ENCODE measurements around the gene GPT2.
"Not testable (repeated sequence)": the region's sequence is repeated elsewhere in the genome, so short reads cannot be mapped to it uniquely, and the experiment has no call there.

Gene GPT2

GRCh38 chr16:46866286-46866685, 17.9 kb upstream of the GPT2 start:
- DNase-seq = no peak

DNA sequence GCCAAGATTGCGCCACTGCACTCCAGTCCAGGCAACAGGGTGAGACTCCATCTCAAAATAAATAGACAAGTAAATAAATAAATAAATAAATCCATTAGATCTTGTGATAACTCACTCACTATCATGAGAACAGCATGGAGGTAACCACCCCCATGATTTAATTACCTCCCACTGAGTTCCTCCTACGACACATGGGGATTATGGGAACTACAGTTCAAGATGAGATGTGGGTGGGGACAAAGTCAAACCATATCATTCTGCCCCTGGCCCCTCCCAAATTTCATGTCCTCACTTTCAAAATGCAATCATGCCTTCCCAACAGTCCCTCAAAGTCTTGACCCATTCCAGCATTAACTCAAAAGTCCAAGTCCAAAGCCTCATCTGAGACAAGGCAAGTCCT, 16.7 kb upstream of the GPT2 start:
- DNase-seq = not testable (repeated sequence)

- not testable (repeated sequence) for DNase-seq
These were observed 15.3 kb upstream of the GPT2 start for GRCh38 chr16:46868891-46869290.

DNA sequence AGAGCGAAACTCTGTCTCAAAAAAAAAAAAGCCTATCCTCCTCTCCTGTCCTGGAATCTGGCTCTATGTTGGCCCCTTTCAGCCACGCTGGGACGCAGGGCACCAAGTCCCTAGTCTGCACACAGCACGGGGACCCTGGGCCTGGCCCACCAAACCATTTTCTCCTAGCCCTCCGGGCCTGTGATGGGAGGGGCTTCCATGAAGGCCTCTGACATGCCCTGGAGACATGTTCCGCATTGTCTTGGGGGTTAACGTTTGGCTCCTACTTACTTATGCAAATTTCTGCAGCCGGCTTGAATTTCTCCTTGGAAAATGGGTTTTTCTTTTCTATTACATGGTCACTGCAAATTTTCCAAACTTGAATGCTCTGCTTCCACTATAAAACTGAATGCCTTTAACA, 12.6 kb upstream of the GPT2 start:
- DNase-seq = no peak

DNA sequence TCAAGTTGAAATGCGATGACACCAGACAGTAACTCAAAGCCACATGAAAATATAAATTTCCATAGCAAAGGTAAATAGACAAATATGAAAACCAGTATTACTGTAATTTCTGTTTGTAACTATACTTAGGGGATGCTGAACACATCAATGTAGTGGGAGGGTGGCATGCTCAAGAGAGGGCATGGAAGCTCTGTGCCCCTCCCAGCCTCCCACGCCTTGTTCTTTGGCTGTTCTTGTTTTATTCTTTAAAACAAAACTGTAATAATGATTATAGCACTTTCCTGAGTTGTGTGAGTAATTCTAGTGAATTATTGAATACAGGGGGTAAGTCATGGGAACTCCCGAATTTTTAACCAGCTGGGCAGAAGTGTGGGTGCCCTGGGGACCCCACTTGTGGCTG, 11.0 kb upstream of the GPT2 start:
- no peak for DNase-seq

GRCh38 chr16:46875243-46875642, 8.9 kb upstream of the GPT2 start:
- no peak for DNase-seq

GRCh38 chr16:46882304-46882939, 1.7 kb upstream of the GPT2 start:
- DNase-seq = no peak

DNA sequence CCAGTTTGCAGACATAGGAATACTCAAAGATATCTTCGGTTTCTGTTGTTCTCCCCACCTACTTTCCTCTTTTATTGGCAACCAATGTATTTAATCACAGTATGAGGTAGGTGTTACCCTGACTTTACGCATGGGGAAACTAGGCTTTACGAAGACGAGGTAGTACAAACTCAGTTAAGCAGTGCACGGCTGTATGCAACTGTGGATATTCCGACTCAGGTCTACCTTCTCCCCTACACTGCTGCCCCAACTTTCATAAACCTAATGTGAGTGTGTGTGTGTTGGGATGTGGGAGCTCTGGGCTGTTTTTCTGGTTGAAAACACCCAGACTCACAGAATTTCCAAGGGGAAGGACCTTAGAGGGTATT, 1.2 kb upstream of the GPT2 start:
- DNase-seq = no peak

- no peak for DNase-seq
These were observed 841 bp upstream of the GPT2 start for GRCh38 chr16:46883353-46883689.

GRCh38 chr16:46884513-46885293, 541 bp downstream of the GPT2 start:
- DNase-seq = peak; percentile 15

DNA sequence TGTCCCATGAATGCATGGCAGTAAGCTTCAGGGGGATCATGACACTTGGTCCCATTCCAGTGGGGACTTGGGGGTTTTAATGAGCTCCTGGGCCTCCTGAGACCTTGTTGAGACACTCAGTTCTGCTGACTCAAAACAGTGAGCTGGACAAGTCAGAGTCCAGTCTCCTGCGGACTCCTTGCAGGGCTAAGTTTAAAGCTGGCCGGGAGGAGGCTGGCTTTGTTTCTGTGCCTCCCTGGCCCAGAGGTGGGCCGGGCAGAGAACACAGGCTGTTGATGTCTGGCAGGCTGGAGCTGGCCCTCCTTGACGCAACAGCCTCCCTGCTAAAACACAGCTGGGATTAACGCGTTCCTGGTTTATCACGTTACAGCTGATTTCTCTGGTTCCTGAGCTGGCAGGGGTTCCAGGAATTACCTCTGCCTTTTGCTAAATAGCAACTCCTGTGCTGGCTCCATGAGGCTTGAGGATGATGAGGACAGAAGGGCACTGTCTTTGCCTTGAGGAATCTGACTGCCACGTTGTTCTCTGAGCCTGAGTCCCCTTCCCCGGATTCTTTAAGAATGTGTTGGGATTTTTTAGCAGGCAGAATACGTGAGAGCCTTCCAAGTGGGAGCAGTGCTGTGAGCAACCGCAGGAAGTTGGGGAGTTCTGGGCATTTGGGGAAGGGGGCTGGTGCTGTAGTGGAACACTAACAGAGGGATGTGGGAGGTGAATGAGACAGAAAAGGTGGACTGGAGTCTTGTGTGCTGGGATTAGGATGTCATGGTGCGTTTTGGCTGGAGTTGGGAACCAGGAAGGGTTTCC, 2.0 kb downstream of the GPT2 start:
- DNase-seq = no peak

GRCh38 chr16:46886764-46887523, 2.8 kb downstream of the GPT2 start:
- no peak for DNase-seq

DNA sequence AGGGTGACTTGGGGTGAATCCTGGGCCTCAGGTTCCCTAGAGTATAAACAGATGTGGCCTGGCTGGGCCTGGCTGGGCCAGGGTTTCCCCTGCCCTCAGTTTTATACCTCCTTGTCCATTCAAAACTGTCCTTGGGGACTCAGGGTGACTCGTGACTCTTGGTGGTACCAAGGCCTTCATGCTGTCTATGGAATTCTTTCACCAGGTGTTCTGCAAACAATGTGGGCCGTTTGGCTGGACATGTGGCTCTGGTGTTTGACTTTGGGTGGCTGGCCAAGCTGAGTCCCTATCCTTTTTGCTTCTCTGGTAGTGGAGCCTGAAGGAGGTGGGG, 3.3 kb downstream of the GPT2 start:
- DNase-seq = no peak

DNA sequence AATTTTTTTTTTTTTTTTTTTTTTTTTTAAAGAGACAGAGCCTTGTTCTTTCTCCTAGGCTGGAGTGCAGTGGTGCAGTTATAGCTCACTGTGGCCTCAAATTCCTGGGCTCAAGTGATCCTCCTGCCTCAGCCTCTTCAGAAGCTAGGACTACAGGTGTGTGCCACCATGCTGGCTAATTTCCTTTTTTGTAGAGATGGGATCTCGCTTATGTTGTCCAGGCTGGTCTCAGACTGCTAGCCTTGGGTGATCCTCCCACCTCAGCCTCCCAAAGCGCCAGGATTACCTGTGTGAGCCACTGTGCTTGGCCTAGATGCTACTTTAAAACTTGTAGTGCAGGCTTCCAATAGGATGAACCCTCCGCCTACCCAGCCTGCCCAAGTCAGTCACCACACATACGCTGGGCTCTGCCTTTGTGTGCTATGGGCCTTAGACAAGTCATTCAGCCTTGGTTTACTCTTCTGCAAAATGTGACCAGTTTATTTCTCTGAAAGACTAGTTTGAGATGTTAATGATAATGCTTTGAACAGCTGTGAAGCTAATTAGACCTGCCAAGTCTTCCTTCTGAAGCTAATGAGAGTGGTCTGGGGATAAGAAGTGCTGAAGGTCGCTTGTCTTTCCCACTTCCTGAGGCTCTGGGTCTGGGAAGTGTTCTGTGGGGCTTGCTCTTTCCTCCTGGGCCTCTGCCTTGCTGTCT, 5.2 kb downstream of the GPT2 start:
- DNase-seq = no peak

GRCh38 chr16:46889942-46890300, 5.8 kb downstream of the GPT2 start:
- DNase-seq = no peak

DNA sequence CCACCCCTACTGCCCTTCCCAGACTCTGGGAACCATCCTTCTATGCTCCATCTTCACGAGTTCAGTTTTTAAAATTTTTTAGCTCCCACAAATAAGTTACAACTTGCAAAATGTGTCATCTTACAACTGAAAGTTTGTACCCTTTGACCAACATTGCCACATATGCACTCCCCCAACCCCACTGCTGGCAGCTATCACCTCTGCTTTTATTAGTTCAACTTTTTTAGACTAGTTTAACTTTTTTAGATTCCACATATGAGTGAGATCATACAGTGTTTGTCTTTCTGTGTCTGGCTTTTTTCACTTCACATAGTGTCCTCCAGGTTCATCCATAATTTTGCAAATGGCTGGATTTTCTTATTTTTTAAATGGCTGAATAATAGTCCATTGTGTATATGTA, 7.7 kb downstream of the GPT2 start:
- no peak for DNase-seq

DNA sequence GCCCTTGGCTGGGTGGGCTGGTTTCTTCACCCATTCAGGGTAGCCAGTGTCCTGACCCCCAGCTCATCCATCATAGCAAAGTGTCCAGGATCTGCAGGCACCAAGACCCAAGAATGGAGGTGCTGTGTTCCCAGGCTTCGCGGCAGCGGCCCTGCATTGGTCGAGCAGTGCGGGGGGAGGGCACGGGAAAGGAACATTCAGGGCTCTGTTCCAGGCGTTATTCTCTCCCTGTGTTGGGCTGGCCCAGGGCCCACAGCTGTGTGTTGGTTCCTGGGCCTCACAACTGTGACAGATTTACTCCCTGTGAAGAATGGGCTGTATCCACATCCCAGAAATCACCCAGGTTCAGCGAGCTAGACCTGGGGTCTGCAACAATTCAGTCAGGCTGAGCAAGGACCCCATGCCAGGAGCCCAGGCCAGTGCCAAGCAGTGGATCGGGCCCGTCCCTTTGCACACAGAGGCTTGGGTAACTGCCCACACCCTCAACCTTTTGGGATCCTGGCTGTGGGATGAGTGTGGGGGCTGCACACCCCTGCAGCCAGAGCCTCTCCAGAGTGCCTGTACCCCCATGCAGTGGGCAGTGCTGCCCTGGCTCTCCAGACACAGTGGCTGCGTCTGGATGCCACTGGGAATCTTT, 10.0 kb downstream of the GPT2 start:
- DNase-seq = no peak

GRCh38 chr16:46895399-46896313, 11.5 kb downstream of the GPT2 start:
- no peak for DNase-seq

- no peak for DNase-seq
These were observed 12.3 kb downstream of the GPT2 start for GRCh38 chr16:46896314-46896968.

- DNase-seq = no peak
These were observed 13.3 kb downstream of the GPT2 start for GRCh38 chr16:46897471-46897870.

GRCh38 chr16:46898006-46898405, 13.8 kb downstream of the GPT2 start:
- no peak for DNase-seq

All from stimulated activated CD4-positive, alpha-beta T cell treated with anti-CD3 and anti-CD28 coated beads, Interleukin-12 subunit alpha, Interleukin-12 subunit beta, amount 100 ng/mL, for 4 hours (primary cell).